ENCODE measurements around the gene THSD4.

THSD4 gene

DNA sequence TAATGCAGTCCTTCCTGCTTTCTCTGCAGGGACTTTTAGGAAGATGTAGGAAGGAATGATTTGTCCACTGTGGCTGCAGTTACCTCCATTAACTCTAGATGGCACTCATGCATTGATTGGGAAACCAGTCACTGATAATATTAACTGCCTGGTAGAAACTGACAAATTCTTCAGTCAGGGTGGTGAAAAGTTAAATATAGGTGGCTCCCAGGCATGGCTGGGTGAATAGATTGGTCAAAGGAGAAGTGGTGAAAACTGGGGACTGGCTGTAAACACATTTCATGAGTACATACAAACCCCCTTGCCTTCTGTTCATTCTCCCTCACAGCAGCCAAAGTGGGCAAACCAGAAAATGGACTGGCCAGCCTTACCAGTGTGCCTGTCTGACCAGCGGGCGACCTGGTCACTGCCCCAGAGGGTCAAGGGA is 333.4 kb downstream of the THSD4 start:
- peak; percentile 59 for DNase-seq
- TF ChIP-seq CTCF (IDR thresholded peaks at IDR 0.05; ENCODE audit: low read depth, low read length) = peak; percentile 83
- H3K9me3 ChIP-seq (ENCODE audit: severe bottlenecking) = no peaks in the 10 kb centered on the region
- no peak overlapping the region for H3K4me3 ChIP-seq (ENCODE audit: low read depth, low read length)
- no peaks in the 10 kb centered on the region for H3K36me3 ChIP-seq
- no peaks in the 10 kb centered on the region for H3K27me3 ChIP-seq (ENCODE audit: insufficient read depth, low read depth, severe bottlenecking)
- no peak overlapping the region for H3K27ac ChIP-seq

GRCh38 chr15:71449363-71449762 is 334.1 kb downstream of the THSD4 start:
- TF ChIP-seq CTCF (IDR thresholded peaks at IDR 0.05; ENCODE audit: low read depth, low read length) = no peak
- H3K4me3 ChIP-seq (ENCODE audit: low read depth, low read length) = no peak overlapping the region

GRCh38 chr15:71449956-71450355 is 334.7 kb downstream of the THSD4 start:
- H3K9me3 ChIP-seq (ENCODE audit: severe bottlenecking) = no peaks in the 10 kb centered on the region
- no peak for TF ChIP-seq CTCF (IDR thresholded peaks at IDR 0.05; ENCODE audit: low read depth, low read length)
- H3K27ac ChIP-seq = no peak overlapping the region
- no peaks in the 10 kb centered on the region for H3K36me3 ChIP-seq
- DNase-seq = no peak
- H3K27me3 ChIP-seq (ENCODE audit: insufficient read depth, low read depth, severe bottlenecking) = no peaks in the 10 kb centered on the region
- no peak overlapping the region for H3K4me3 ChIP-seq (ENCODE audit: low read depth, low read length)

More at GRCh38 chr15:71449363-71449762, 334.1 kb downstream of the THSD4 start:
- Histone ChIP-seq H3K36me3 (no peaks in the 10 kb centered on the region), H3K27ac (no peak overlapping the region), H3K9me3 (ENCODE audit: severe bottlenecking) (no peaks in the 10 kb centered on the region), H3K27me3 (ENCODE audit: insufficient read depth, low read depth, severe bottlenecking) (no peaks in the 10 kb centered on the region)
- no peak for DNase-seq

DNA sequence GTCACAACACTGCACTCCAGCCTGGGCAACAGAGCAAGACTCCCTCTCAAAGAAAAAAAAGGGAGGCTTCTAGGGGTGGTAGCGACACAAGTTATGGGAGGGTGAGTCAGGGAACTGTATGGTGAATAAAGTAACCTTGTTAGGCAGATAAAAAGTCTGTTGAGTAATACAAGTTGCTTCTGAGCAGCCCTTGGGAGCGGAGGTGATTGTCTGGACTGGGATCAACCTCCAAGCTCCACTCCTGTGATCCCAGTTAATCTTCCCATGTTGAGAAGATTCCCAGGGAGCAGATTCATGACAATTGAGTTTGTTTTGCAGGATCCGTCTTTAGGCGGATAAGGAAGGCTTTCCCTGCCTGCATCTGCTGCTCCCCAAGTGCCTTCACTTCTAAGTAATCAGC is 335.9 kb downstream of the THSD4 start:
- no peak overlapping the region for H3K4me3 ChIP-seq (ENCODE audit: low read depth, low read length)
- TF ChIP-seq CTCF (IDR thresholded peaks at IDR 0.05; ENCODE audit: low read depth, low read length) = no peak
- H3K9me3 ChIP-seq (ENCODE audit: severe bottlenecking) = no peaks in the 10 kb centered on the region
- peak; percentile 62 for DNase-seq
- H3K36me3 ChIP-seq = no peaks in the 10 kb centered on the region
- H3K27me3 ChIP-seq (ENCODE audit: insufficient read depth, low read depth, severe bottlenecking) = no peaks in the 10 kb centered on the region
- H3K27ac ChIP-seq = no peak overlapping the region

GRCh38 chr15:71452893-71453292 is 337.6 kb downstream of the THSD4 start:
- H3K27me3 ChIP-seq (ENCODE audit: insufficient read depth, low read depth, severe bottlenecking) = no peaks in the 10 kb centered on the region
- no peak overlapping the region for H3K27ac ChIP-seq
- DNase-seq = no peak
- no peak for TF ChIP-seq CTCF (IDR thresholded peaks at IDR 0.05; ENCODE audit: low read depth, low read length)
- no peaks in the 10 kb centered on the region for H3K9me3 ChIP-seq (ENCODE audit: severe bottlenecking)
- H3K36me3 ChIP-seq = no peaks in the 10 kb centered on the region
- no peak overlapping the region for H3K4me3 ChIP-seq (ENCODE audit: low read depth, low read length)

GRCh38 chr15:71454462-71454996 is 339.3 kb downstream of the THSD4 start:
- Histone ChIP-seq H3K36me3 (no peaks in the 10 kb centered on the region), H3K4me3 (ENCODE audit: low read depth, low read length) (no peak overlapping the region), H3K27me3 (ENCODE audit: insufficient read depth, low read depth, severe bottlenecking) (no peaks in the 10 kb centered on the region), H3K27ac (no peak overlapping the region), H3K9me3 (ENCODE audit: severe bottlenecking) (no peaks in the 10 kb centered on the region)
- DNase-seq = no peak
- TF ChIP-seq CTCF (IDR thresholded peaks at IDR 0.05; ENCODE audit: low read depth, low read length) = no peak
